DLD1 (cell line): ENCODE data around the gene RTEL1.

Source experiments
- in situ Hi-C: cut with HindIII; loops from 2 replicates; pipeline ENCODE4 v1.10.0; 2017; ENCODE audit warnings: low sequenced_read_pairs

The RTEL1 gene

DNA sequence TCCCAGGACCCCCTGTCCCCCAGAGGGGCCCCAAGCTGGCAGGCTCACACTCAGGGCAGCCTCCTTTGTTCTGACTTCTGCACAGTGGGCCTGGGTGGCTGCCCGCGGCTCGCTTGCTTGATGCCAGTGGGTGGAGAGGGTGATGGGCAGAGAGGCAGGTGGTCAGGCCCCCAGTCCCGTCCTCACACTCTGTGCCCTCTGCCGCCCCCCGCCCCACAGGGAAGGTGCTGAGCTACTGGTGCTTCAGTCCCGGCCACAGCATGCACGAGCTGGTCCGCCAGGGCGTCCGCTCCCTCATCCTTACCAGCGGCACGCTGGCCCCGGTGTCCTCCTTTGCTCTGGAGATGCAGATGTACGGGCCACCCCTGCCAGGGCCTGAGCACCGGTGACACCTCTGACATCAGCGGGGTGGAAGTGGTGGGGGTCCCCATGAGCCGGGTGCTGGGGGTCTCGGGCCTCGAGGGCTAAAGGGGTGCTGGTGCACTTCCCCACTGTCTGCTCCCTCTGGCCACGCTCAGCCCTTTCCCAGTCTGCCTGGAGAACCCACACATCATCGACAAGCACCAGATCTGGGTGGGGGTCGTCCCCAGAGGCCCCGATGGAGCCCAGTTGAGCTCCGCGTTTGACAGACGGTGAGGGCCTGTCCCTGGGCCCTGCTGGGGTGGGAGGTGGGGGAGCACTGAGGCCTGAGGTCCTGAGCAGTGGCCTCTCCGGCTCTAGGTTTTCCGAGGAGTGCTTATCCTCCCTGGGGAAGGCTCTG lies 29.5 kb downstream of the RTEL1 start:
- in situ Hi-C loops = no loop called here

DNA sequence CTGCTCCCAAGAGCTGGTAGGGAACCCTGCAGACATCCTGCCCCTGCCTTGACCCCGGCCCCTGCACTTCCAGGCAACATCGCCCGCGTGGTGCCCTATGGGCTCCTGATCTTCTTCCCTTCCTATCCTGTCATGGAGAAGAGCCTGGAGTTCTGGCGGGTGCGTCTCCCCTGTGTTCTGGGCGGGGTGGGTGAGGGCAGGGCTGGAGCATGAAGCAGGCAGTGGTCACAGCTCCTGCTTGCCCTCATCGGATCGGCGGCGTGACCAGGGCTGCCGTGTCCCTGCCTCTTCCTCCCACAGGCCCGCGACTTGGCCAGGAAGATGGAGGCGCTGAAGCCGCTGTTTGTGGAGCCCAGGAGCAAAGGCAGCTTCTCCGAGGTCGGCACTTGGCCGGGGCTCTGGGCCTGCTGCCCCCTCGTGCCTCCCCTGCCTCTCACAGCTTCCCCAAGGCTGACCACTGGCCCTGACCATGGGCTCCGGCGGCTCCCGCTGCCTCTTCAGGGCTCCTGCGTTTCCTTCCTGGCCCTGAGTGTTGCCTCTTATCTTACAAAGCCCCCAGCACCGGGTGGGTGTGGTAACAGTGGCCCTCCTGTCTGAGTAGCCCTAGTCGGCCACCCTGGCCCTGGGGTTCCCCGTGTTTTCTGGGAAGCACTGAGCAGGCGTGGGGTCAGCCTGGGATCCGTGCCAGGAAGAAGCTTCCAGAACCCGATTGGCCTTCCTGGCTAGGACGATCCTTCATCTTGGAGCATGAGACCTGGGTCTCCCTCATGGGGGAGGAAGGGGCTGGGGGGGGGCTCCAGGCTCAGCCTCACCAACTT lies 30.3 kb downstream of the RTEL1 start:
- in situ Hi-C loops = no loop called here

DNA sequence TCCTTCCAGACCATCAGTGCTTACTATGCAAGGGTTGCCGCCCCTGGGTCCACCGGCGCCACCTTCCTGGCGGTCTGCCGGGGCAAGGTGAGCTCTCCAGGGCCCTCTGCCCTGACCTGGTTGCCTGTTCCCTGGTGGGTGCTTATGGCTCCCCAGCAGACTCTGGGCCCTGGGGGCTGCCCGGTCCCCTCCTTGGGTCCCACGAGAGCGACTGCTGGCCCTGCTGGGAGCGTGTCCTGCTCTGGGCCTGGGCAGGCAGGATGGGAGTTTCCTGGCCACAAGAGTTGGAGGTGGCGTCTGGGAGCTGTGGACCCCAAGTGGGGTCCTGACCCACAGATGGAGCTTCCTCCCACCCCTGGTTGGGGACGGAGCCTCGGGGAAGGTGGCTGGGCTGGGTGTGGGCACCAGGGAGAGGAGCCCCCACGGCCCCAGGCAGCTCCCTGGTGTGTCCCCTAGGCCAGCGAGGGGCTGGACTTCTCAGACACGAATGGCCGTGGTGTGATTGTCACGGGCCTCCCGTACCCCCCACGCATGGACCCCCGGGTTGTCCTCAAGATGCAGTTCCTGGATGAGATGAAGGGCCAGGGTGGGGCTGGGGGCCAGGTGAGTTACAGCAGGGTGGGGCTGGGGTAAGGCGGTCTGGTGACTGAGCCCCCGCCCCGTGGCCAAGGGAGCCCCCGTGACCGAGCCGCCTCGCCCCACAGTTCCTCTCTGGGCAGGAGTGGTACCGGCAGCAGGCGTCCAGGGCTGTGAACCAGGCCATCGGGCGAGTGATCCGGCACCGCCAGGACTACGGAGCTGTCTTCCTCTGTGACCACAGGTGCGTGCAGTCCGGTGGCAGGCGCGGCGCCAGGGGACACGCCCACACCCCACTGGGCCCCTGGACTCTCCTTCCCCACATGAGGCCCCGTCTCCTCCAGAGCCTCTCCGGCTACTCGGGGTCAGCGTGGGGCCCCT lies 31.2 kb downstream of the RTEL1 start:
- in situ Hi-C loops = no loop called here

DNA sequence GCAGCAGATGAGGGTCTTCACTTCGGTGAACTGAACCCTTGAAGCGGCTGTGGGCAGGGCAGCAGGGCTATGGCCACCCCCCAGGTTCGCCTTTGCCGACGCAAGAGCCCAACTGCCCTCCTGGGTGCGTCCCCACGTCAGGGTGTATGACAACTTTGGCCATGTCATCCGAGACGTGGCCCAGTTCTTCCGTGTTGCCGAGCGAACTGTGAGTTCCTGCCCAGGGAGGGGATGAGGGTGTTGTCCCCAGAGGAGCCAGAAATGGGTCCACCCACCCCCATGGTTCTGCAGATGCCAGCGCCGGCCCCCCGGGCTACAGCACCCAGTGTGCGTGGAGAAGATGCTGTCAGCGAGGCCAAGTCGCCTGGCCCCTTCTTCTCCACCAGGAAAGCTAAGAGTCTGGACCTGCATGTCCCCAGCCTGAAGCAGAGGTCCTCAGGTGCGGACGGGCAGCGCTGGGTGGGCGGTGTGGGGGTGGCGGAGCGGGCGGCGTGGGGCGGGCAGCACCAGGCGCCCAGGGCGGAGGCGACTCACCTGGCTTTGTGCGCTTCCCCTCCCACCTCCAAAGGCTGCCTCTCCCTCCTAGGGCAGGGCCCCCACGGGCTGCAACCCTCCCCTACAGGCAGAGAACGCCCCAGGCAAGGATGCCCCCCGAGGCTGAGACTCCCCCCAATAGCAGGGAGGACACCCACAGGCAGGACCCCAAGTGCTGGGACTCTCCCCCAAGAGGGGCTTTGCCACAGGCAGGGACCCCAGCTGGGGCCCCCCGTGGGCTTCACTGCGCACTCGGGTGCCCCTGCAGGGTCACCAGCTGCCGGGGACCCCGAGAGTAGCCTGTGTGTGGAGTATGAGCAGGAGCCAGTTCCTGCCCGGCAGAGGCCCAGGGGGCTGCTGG lies 32.1 kb downstream of the RTEL1 start:
- in situ Hi-C loops = no loop called here

DNA sequence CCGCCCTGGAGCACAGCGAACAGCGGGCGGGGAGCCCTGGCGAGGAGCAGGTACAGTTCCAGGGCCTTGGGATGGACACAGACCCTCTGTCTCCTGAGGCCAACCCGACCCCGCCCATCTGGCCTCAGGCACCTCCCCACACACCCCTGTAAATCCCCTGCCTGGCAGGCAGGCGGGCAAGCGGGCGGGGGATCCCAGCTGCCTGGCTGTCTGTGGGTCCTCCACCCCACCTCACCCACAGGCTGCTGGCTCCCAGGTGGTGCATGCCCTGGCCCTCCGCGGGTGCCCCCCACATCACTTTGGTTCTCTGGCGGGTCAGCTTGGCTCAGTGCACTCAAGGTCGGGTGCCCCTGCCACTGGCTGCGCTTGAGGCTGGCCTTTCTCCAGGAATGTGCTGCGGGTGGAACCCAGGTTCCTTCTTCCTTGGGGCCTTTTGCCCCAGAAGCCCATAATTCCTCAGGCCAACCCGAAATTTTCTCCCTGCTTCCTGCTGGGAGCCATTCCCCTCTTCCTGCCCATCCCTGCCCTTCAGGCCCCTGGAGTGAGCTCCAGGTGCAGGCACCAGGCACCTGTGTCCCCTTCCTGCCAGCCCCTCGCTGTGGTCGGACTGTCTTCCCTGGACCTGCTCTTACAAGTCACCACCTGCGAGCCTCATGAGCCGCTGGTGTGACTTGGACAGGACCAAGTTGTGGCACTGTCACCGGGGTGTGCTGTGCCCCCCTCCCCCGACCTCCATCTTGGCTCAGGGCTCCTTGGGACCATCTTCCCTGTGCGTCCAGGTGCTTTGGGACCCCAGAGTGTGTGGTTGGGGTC lies 33.0 kb downstream of the RTEL1 start:
- in situ Hi-C loops = no loop called here

DNA sequence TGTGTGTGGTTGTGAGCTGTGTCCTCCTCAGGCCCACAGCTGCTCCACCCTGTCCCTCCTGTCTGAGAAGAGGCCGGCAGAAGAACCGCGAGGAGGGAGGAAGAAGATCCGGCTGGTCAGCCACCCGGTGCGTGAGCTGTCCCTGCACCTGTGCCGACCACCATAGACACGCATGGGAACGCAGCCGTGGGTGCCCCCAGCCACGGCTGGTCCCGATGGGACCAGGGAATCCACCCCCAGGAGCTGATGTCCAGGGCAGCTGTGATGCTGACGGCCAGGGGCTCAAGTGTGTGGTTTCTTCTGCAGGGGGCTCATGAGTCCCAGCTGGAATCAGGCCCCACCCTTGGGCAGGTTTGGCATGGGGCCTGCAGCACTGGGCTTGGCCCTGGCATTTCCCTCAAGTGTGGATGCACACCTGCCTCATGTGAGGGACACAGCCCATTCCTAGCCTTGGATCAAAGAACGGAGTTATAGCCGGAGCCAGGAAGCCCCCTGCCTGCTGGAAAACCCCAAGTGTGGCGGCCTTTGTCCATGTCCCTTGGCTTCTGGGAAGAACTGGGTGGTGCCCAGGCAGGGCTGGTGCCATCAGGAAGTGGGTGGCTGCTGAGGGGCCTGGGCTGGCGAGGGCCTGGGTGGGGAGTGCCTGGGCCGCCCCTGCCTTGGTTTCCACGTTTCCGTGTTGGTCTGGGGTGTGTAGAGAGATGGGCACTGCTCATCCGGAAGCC lies 33.8 kb downstream of the RTEL1 start:
- in situ Hi-C loops = no loop called here

DNA sequence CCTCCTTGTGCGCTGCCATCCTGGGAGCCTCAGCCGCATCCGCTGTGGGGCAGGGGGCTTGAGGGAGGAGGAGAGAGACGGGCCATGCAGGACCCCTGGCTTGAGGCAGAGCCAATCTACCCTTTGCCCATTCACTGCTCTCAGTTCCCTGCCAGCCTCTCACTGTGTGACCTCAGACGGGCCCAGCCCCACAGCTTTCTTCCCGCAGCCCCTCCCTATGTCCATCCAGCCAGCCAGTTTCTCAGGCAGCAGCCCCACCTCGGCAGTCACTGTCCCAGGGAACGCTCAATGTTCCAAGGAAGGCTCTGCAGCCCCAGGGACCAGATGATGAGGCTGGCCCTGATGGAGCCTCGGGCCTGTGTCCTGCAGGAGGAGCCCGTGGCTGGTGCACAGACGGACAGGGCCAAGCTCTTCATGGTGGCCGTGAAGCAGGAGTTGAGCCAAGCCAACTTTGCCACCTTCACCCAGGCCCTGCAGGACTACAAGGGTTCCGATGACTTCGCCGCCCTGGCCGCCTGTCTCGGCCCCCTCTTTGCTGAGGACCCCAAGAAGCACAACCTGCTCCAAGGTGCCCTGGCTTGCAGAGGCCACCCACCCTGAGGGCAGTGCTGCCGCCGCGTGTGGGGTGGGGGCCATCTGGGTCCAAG lies 34.4 kb downstream of the RTEL1 start:
- in situ Hi-C loops = no loop called here

DNA sequence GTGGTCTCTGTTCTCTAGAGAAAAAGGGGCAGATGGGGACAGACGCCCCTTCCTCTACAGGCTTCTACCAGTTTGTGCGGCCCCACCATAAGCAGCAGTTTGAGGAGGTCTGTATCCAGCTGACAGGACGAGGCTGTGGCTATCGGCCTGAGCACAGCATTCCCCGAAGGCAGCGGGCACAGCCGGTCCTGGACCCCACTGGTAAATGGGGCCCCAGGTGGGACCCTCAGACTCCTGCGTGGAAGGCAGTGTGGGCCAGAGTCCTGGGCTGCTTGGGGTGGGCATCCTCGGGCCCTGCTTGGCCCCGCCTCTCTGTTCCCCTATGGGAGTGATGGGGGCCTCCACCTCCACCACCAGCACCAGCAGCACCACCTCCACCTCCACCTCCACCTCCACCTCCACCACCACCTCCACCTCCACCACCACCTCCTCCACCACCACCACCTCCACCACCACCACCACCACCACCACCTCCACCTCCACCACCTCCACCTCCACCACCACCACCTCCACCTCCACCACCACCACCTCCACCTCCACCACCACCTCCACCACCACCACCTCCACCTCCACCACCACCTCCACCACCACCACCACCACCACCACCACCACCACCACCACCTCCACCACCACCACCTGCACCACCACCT lies 35.1 kb downstream of the RTEL1 start:
- in situ Hi-C loops = no loop called here

DNA sequence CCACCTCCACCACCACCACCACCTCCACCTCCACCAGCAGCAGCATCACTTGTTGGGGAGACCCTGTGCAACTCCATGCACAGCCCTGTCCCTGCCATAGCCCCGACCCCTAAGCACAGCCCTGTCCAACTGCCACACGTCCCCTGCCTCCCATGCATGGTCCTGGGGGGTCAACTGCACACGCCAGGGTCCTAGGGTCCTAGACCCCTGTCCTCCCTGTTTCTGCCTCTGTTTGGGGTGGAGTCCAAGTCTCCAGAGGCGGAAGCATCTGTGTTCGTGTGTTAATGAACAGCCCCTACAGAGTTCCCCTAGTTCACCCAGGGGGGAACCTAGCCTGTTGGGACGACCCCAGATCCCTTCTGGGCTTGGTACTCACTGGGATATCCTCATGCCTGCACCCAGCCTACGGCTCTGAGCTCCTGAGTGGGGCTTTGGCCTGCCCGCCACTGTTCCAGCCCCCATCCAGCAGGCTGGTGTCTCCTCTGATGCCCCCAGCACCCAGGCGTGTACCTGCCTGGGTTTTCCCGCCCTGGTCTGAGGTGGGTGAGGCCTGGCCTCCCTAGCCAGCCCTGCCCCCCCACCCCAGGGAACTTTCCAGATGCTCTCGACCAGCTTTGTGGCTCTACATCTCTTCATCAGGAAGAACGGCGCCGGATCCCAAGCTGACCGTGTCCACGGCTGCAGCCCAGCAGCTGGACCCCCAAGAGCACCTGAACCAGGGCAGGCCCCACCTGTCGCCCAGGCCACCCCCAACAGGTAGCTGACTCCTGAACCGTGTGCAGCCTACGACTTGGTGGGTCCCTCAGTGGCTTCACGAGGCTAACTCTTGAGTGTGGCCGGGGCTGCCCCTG lies 35.8 kb downstream of the RTEL1 start:
- in situ Hi-C loops = no loop called here

DNA sequence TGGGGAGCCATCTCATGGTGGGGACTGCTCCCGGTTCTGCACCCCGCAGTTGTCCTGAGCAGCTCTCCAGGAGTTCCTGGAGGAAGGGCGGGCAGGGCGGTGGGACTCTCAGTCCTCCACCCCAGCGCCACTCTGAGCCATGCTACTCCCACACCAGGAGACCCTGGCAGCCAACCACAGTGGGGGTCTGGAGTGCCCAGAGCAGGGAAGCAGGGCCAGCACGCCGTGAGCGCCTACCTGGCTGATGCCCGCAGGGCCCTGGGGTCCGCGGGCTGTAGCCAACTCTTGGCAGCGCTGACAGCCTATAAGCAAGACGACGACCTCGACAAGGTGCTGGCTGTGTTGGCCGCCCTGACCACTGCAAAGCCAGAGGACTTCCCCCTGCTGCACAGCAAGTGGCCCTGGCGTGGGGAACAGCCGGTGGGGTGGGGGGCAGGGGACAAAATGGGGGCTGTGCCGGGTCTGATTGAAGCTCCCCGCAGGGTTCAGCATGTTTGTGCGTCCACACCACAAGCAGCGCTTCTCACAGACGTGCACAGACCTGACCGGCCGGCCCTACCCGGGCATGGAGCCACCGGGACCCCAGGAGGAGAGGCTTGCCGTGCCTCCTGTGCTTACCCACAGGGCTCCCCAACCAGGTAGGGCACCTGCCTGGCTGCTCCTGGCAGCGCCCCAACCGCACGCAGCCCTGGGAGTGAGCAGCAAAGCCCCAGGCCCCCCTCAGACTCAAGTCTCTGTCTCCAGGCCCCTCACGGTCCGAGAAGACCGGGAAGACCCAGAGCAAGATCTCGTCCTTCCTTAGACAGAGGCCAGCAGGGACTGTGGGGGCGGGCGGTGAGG lies 36.7 kb downstream of the RTEL1 start:
- in situ Hi-C loops = no loop called here

DNA sequence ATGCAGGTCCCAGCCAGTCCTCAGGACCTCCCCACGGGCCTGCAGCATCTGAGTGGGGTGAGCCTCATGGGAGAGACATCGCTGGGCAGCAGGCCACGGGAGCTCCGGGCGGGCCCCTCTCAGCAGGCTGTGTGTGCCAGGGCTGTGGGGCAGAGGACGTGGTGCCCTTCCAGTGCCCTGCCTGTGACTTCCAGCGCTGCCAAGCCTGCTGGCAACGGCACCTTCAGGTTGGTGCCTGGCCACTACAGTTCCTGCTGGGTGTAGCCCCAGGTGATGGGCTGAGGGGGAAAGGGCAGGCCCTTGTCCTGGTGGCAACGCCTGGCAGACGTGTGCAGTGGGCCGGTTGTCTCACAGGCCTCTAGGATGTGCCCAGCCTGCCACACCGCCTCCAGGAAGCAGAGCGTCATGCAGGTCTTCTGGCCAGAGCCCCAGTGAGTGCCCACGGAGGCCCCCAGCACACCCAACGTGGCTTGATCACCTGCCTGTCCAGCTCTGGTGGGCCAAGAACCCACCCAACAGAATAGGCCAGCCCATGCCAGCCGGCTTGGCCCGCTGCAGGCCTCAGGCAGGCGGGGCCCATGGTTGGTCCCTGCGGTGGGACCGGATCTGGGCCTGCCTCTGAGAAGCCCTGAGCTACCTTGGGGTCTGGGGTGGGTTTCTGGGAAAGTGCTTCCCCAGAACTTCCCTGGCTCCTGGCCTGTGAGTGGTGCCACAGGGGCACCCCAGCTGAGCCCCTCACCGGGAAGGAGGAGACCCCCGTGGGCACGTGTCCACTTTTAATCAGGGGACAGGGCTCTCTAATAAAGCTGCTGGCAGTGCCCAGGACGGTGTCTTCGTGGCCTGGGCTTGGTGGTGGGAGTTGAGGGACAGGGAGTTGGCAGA lies 37.6 kb downstream of the RTEL1 start:
- in situ Hi-C loops = no loop called here

DNA sequence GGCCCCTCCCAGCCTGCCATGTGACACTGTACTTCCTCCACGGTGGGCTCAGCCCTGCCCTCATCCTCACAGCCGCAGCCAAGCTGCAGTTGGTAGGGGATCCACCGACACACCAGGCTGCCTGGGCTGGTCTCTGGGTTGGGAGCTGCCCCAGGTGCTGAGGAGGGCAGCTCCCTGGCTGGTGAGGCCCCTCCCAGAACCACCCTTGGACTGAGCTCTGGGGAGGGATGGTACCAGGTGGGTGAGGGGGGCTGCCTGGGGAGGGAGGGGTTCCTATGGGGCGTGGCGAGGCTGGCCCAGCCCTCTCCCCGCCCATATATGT lies 38.2 kb downstream of the RTEL1 start:
- in situ Hi-C loops = no loop called here

DNA sequence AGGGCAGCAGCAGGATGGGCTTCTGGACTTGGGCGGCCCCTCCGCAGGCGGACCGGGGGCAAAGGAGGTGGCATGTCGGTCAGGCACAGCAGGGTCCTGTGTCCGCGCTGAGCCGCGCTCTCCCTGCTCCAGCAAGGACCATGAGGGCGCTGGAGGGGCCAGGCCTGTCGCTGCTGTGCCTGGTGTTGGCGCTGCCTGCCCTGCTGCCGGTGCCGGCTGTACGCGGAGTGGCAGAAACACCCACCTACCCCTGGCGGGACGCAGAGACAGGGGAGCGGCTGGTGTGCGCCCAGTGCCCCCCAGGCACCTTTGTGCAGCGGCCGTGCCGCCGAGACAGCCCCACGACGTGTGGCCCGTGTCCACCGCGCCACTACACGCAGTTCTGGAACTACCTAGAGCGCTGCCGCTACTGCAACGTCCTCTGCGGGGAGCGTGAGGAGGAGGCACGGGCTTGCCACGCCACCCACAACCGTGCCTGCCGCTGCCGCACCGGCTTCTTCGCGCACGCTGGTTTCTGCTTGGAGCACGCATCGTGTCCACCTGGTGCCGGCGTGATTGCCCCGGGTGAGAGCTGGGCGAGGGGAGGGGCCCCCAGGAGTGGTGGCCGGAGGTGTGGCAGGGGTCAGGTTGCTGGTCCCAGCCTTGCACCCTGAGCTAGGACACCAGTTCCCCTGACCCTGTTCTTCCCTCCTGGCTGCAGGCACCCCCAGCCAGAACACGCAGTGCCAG lies 38.7 kb downstream of the RTEL1 start, which contains the start of gene TNFRSF6B:
Gene TNFRSF6B (plus strand): TSS at position 25 of the 729 bp plus-strand sequence. CDS start 116 bp downstream, at position 141.
- in situ Hi-C loops = no loop called here

DNA sequence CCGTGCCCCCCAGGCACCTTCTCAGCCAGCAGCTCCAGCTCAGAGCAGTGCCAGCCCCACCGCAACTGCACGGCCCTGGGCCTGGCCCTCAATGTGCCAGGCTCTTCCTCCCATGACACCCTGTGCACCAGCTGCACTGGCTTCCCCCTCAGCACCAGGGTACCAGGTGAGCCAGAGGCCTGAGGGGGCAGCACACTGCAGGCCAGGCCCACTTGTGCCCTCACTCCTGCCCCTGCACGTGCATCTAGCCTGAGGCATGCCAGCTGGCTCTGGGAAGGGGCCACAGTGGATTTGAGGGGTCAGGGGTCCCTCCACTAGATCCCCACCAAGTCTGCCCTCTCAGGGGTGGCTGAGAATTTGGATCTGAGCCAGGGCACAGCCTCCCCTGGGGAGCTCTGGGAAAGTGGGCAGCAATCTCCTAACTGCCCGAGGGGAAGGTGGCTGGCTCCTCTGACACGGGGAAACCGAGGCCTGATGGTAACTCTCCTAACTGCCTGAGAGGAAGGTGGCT lies 39.3 kb downstream of the RTEL1 start:
- in situ Hi-C loops = no loop called here
